ENCODE data around the gene FOXA2. TPM values are rescaled to one million over a fixed set of nuclear protein-coding genes. Genes with fewer than 3 reads are reported as not detected.
A peak's percentile ranks its signal among the peaks of the same experiment; 100 is the strongest.

The FOXA2 gene
- total and polyA plus RNA-seq, 2 of the 13 experiments (the other 11 are each of a cell fraction or from before 2014, with no cell fraction given) = 8.8 to 12.2 TPM

DNA sequence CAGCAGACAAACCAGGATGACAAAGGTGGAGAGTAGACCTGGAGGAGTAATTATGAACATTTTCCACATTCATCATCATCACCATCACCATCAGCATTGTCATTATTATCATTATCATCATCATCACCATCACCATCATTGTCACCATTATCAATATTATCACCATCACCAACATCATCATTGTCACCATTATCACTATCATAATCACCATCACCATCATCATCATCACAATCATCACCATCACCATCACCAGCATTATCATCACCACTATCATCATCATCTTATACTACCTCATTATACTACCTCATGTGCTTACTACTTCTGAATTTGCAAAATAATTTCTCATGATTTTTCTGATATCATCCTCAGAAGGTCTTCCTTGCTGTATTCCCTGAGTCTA, 39.3 kb downstream of the FOXA2 start:
- intact Hi-C loops (cut with micrococcal nuclease; ENCODE audit: unreplicated experiment) = no loop called here
- no TSS peak for BruUV-seq (replicated peaks)
- Histone ChIP-seq H3K4me3 (replicated peaks in 1 of 3; ENCODE audit: insufficient read depth in 1 of 3, low read depth in 2 of 3, low read length in 3 of 3) (no peak overlapping the region), H3K4me1 (ENCODE audit: insufficient read depth, low read length) (peaks cover 47% of the 10 kb centered on the region), H2AFZ (ENCODE audit: low read length) (no peak overlapping the region), H3K9ac (ENCODE audit: insufficient read depth, low read depth, low read length) (no peak overlapping the region), H3K27ac (ENCODE audit: extremely low read length, insufficient read depth, low read length) (no peak overlapping the region), H3K79me2 (ENCODE audit: insufficient read depth, low read length) (no peaks in the 10 kb centered on the region), H3K4me2 (ENCODE audit: low read depth, low read length) (no peak overlapping the region), H4K20me1 (ENCODE audit: insufficient read depth, low read length) (no peaks in the 10 kb centered on the region), H3K27me3 (ENCODE audit: control insufficient read depth in 1 of 2, insufficient read depth in 2 of 2, low read length in 2 of 2) (no peaks in the 10 kb centered on the region; a peak in 1 of 5 replicates), H3K36me3 (replicated peaks in 1 of 2; ENCODE audit: control insufficient read depth in 1 of 2, insufficient read depth in 2 of 2, low read length in 2 of 2) (no peaks in the 10 kb centered on the region), H3K9me3 (ENCODE audit: low read length) (peaks cover 7% of the 10 kb centered on the region)
- DNase-seq (ENCODE audit: low spot score) (no peak), FAIRE-seq (no peak), ATAC-seq (no peak)
- ChIA-PET CTCF (ENCODE audit: low intra/inter-chr PET ratio, low total read pairs) (no interaction called here), POLR2A (no interaction called here)
- in situ Hi-C loops (cut with HindIII; ENCODE audit: extremely low pct_ligation_motif_present, low pct_unique_long_range_greater_than_20kb) = no loop called here
- TF ChIP-seq RARA (CRISPR knock-in tag; IDR thresholded peaks at IDR 0.05) = no peak
- no peak for TF ChIP-seq ZNF484 (CRISPR knock-in tag; IDR thresholded peaks at IDR 0.05; ENCODE audit: borderline replicate concordance, low read depth)
- no peak for TF ChIP-seq FOSL2 (CRISPR knock-in tag; IDR thresholded peaks at IDR 0.05)
- no peak for TF ChIP-seq PAXIP1 (CRISPR knock-in tag; conservative IDR thresholded peaks at IDR 0.05)
- peak; percentile 95 for TF ChIP-seq CREB1 (IDR thresholded peaks at IDR 0.05)
- no peak for TF ChIP-seq CREB1 (CRISPR knock-in tag; IDR thresholded peaks at IDR 0.05)
- no peak for TF ChIP-seq ATF7-NPFF (CRISPR knock-in tag; IDR thresholded peaks at IDR 0.05; ENCODE audit: low read depth)
- no peak for TF ChIP-seq ZNF772 (CRISPR knock-in tag; IDR thresholded peaks at IDR 0.05)
- peak; percentile 51; the same call in 1 of the 2 replicates for TF ChIP-seq ATF7 (IDR thresholded peaks at IDR 0.05)
- no peak for TF ChIP-seq ATF7 (CRISPR knock-in tag; IDR thresholded peaks at IDR 0.05)
- 0 out of 2 replicates have a peak, but pooled peaks have one; percentile 41 for TF ChIP-seq ZNF207 (IDR thresholded peaks at IDR 0.05; ENCODE audit: borderline replicate concordance)
- TF ChIP-seq ZNF644 (CRISPR knock-in tag; IDR thresholded peaks at IDR 0.05; ENCODE audit: low read depth) = no peak
- no peak for TF ChIP-seq RFXAP (CRISPR knock-in tag; IDR thresholded peaks at IDR 0.05; ENCODE audit: borderline replicate concordance)
- TF ChIP-seq ARNT (IDR thresholded peaks at IDR 0.05) = 0 out of 2 replicates have a peak, but pooled peaks have one; percentile 67
- no peak for TF ChIP-seq CHD2 (IDR thresholded peaks at IDR 0.05; ENCODE audit: low read depth, low read length)
- TF ChIP-seq GATAD2A (CRISPR knock-in tag; IDR thresholded peaks at IDR 0.05) = no peak
- TF ChIP-seq NFIB (CRISPR knock-in tag; IDR thresholded peaks at IDR 0.05; ENCODE audit: borderline replicate concordance) = no peak
- no peak for TF ChIP-seq PCBP2 (optimal IDR thresholded peaks at IDR 0.05; ENCODE audit: low read depth, low read length, poor library complexity, severe bottlenecking)
- no peak for TF ChIP-seq ZBTB44 (CRISPR knock-in tag; IDR thresholded peaks at IDR 0.05)
- TF ChIP-seq NFE2 (CRISPR knock-in tag; IDR thresholded peaks at IDR 0.05) = no peak
- TF ChIP-seq PHB2 (IDR thresholded peaks at IDR 0.05; ENCODE audit: partially characterized antibody) = peak; percentile 25
